Right kidney (tissue), 1 donor: ENCODE measurements around the gene GPR153.

Experiments
- DNase-seq: peaks from one replicate; pipeline ENCODE4 v3.0.0-alpha.2; 2016

GPR153 gene

GRCh38 chr1:6248932-6249738, 11.8 kb downstream of the GPR153 start:
- peak; percentile 66 for DNase-seq

DNA sequence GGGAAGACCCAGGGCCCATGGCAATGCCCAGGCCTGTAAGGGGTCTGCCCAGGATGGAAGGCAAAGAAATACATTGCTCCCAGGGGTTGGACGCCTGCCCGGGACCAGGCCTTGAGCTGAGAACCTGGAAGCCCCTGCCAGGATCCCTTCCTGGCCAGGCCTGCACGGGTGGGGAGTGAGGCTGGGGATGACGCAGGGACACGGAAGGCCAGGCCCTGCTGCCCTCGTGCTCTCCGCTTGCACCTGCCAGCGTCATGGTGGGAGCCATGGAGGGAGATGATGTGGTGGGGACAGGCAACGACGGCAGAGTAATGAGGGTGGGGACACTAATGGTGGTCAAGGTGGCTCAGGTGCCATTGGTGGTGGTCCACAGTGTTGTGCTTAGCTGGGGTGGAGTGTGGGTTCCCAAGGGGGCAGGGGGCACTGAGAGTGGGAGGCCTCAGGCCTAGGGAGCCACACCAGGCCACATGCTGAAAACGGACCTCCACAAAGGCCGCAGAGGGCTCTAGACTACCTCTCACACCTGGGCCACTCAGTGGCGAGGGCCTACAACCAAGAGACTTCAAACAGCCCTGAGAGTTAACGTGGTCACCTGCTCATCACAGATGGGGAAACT, 12.6 kb downstream of the GPR153 start:
- no peak for DNase-seq

DNA sequence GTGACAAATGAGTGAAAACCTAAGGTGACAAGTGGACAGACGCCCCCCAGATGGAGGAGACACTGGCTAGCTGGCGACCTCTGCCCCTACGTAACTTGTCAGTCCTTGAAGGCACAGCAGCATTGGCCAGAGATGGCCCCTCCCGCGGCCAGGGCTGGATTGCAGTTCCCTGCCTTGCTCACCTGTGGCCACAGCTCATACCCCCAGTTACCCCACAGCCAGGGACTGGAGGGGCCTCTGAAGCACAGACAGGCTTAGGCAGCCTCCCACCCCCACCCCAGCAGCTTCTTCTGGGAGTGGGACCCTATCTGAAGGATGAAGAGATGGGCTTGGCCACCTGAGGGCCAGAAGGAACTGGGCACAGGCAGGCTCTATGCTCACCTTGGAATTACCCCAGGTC, 13.2 kb downstream of the GPR153 start:
- DNase-seq = no peak

DNA sequence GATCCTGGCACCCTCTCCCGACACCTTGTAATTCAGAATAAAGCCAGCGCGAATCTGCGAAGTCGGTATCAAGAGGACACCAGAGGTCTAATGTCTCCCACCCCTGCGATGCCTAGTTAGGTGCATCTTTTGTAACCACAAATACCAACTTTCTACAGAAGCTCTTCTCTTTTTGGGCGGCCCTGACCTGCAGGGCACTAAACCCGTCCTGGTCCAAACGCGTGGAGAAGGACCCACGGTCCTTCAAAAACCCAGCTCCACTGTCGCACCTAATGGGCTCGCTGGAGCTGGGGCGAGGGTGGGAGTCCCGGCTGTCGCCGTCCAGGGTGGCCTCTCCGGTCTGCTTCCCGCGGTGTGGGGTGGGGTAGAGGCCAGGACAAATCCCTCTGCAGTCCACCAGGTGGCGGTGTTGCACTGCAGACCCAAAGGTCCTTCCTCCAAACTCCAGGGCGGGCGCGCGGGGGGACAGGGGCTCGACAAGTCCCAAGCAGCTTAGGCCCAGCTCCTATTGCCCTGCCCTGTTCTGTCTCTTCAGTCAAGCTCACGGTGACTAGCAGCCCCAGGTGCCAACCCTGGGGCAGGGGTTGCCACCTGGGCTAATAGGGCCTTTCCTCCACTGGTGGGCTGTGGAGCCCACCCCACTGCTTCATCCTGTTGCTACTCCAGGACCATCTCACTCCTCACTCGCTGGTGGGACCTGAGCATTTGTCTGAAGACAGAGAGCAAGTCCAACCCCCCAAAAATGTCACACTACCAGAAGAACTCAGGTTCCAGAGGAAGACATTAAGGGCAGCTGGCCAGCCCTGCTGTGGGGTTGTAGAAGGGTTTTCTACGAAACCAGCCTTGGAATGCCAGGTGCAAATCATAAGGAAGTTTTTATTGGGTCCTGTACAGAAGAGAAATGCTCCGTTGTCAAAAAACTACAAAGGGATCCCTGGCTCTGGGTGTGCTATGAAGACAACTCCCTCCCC, 14.1 kb downstream of the GPR153 start:
- peak; percentile 70 for DNase-seq

DNA sequence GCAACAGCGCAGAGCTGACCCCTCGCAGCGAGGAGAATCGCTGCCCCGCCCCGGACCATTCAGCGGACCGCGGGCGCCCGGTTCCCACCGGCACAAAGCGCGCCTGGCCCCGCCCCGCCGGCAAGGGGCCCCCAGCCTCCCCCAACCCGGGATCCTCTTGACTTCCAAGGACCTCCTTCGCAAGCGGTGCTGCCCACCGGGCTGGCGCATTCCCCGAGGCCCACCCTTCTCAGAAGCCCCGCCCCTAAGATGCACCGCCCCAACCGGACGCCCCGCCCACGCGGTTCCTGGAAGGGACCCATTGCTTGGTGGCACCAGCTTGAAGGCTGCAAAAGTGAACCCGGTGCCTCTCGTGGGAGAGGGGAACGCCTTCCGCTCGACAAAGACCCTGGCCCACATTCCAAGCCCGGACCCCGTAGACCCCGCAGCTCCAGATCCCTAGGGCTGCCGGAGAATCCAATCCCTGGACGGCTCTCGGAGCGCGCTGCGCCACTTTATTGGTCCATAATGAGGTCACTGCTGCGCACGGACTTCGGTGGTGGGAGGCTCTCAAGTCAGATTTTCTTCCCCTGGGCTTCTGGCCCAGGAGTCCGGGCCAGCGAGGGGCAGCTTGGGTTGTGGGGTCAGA, 14.9 kb downstream of the GPR153 start:
- DNase-seq = no peak

- peak; percentile 85 for DNase-seq
Measured at GRCh38 chr1:6245086-6245868, 15.6 kb downstream of the GPR153 start.

GRCh38 chr1:6244401-6245049, 16.4 kb downstream of the GPR153 start:
- no peak for DNase-seq

DNA sequence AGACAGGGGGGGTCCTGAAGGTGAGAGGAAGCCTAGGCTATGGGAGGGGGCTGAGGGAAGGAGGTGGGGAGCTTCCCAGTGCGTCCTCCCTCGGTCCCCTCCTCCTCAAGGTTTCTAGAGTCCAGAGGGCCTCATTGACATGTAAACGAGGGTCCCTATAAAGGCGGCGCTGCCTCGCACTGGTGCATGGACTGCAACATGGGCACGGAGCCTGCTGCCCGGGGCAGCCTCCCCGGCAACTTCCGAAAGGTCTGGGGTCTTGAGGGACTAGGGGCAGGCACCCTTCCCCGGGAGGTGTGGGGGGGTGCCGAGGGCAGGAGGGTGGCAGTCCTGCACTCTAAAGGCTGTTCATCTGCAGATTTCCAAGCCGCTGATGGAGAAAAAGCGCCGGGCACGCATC, 16.9 kb downstream of the GPR153 start, which contains the start of gene HES3:
Gene HES3, plus strand, starts transcription at position 187 of the 400 bp plus-strand sequence. Its CDS starts 187 bp downstream, at position 374.
- no peak for DNase-seq

GRCh38 chr1:6243053-6243834, 17.7 kb downstream of the GPR153 start:
- no peak for DNase-seq

GRCh38 chr1:6241887-6242740, 18.8 kb downstream of the GPR153 start:
- DNase-seq = peak; percentile 53

GRCh38 chr1:6241107-6241886, 19.6 kb downstream of the GPR153 start:
- no peak for DNase-seq

- DNase-seq = no peak
Measured at GRCh38 chr1:6239950-6240768, 20.7 kb downstream of the GPR153 start.

GRCh38 chr1:6239213-6239752, 21.6 kb downstream of the GPR153 start:
- DNase-seq = no peak

- DNase-seq = no peak
Measured at GRCh38 chr1:6237093-6237492, 23.8 kb downstream of the GPR153 start.

DNA sequence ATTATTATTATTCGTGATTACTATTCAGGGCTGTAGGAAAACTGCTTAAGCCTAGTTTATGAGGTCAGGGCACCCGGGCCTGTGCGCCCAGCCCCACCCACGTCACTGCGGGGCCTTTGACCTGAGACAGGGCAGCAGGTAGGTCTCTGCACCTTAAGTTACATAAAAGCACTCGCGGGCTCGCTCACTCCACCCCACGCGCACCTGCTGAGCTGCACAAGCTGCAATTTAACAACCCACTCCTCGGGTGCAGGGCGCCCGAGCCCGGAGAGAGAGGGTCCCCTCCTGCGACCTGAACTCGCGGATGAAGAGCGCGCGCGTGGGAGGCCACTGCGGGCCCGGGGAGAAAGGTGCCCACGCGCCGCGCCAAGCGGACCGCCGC, 25.6 kb downstream of the GPR153 start:
- DNase-seq = no peak

DNA sequence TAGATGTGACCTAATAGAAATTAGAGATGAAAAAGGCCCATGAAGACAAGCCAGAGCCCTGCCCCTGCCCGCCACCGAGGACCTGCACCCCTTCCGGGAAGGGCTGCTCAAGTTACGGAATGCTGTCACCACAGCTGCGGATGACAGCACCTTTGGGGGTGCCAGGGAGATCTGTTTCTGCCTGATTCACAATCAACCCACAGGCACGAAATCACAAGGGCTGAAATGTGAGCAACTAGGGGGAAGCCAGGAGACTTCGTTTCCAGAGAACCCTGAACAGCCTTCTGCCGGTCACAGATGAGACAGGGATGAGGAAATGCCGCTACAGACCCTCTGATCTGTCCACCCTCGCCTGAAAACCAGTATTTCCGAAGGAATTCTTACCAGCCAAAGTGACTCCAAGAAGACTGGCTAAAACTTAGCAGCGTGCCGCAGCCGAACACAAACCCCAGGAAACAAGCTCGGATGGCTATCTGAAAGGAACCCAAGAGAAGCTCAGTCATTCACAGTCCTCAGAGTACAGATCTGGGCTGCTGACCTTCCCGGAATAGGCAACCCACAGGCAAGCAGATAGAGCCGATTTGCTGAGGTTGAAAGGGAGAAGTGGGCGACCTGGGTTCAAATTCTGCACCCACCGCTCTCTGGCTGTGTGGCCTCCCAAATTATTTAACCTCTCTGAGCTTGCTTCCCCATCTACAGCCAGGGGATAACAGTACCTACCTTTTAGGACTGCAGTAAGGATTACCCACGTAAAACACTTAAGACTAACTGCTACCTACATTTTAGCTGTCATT, 26.2 kb downstream of the GPR153 start:
- no peak for DNase-seq
